Measurements from ENCODE around the gene AHRR.

Gene AHRR

DNA sequence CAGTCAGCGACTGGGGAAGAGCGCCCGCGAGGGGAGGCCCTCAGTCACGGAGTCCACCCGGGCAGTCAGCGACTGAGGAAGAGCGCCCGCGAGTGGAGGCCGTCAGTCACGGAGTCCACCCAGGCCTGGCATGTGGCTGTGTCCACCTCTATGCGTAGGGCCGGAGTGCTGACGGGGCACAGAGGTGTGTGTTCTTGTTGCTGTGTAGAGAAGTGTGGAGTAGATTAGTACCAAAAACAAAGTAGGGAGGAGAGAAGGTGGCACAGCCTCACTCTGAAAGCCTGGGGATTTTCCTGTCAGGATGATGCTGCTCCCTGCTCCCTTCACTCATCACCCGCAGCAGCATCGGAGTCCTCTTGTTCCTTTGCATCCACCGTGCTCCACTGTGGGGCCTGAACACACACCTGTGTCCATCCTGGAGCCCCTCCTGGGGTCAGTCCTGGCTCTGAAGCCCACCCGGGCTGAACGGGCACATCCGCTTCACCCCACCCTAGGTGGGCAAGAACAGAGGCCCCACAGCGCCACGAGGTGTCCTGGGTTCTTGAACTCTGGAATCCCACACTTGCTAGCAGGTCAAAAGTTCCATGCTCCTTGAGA, 37.9 kb downstream of the AHRR start:
- no peak overlapping the region for H2AFZ ChIP-seq (ENCODE audit: insufficient read depth, low read length, poor library complexity)
- H2BK12ac ChIP-seq (ENCODE audit: low read length): no peak overlapping the region
- H4K8ac ChIP-seq (ENCODE audit: low read depth, low read length): no peak overlapping the region
- H3K36me3 ChIP-seq (ENCODE audit: control insufficient read depth in 1 of 2, insufficient read depth in 2 of 2, low read length in 2 of 2): no peaks in the 10 kb centered on the region
- no peaks in the 10 kb centered on the region for H3K9me3 ChIP-seq (ENCODE audit: insufficient read depth, low read depth, low read length)
- H3K27ac ChIP-seq (ENCODE audit: low read depth, low read length): no peak overlapping the region
- H3K23ac ChIP-seq (ENCODE audit: low read length): no peak overlapping the region
- no peaks in the 10 kb centered on the region for H3K27me3 ChIP-seq (ENCODE audit: insufficient read depth, low read length)
- no peak overlapping the region for H4K12ac ChIP-seq (ENCODE audit: low read depth, low read length)
- H3K4ac ChIP-seq (ENCODE audit: low read depth, low read length): no peak overlapping the region
- H3K79me1 ChIP-seq (ENCODE audit: low read length): no peaks in the 10 kb centered on the region
- DNase-seq: no peak
- H3K79me2 ChIP-seq (ENCODE audit: control insufficient read depth, insufficient read depth, low read length, poor library complexity): no peaks in the 10 kb centered on the region
- H3K4me3 ChIP-seq (ENCODE audit: low read depth, low read length): no peak overlapping the region
- H2AK5ac ChIP-seq (ENCODE audit: low read length): no peak overlapping the region
- H3K4me1 ChIP-seq (ENCODE audit: control insufficient read depth in 1 of 2, insufficient read depth in 2 of 2, low read length in 2 of 2): no peaks in the 10 kb centered on the region
- H3K9ac ChIP-seq (ENCODE audit: low read length): peak overlapping the region; percentile 53
- no peak overlapping the region for H2BK120ac ChIP-seq (ENCODE audit: insufficient read depth, low read length, poor library complexity)
- no peak overlapping the region for H3K14ac ChIP-seq (ENCODE audit: low read length)
- no peak overlapping the region for H4K91ac ChIP-seq (ENCODE audit: low read depth, low read length)
- H3K18ac ChIP-seq (ENCODE audit: low read length): no peak overlapping the region
- no peak overlapping the region for H2BK5ac ChIP-seq (ENCODE audit: low read depth, low read length, poor library complexity)
- no CpG with 5 or more reads among the region's 23 CpGs for WGBS (ENCODE audit: extremely low coverage, insufficient coverage, insufficient read length)
- no peak overlapping the region for H3K4me2 ChIP-seq (ENCODE audit: low read length)

GRCh38 chr5:360257-361027, 38.9 kb downstream of the AHRR start:
- no peak overlapping the region for H2BK120ac ChIP-seq (ENCODE audit: insufficient read depth, low read length, poor library complexity)
- peak in 1 of 2 donors; percentile 25 for DNase-seq
- no peaks in the 10 kb centered on the region for H3K27me3 ChIP-seq (ENCODE audit: insufficient read depth, low read length)
- H4K91ac ChIP-seq (ENCODE audit: low read depth, low read length): no peak overlapping the region
- H3K79me2 ChIP-seq (ENCODE audit: control insufficient read depth, insufficient read depth, low read length, poor library complexity): no peaks in the 10 kb centered on the region
- H2BK5ac ChIP-seq (ENCODE audit: low read depth, low read length, poor library complexity): no peak overlapping the region
- H3K79me1 ChIP-seq (ENCODE audit: low read length): no peaks in the 10 kb centered on the region
- H3K4me1 ChIP-seq (ENCODE audit: control insufficient read depth in 1 of 2, insufficient read depth in 2 of 2, low read length in 2 of 2): no peaks in the 10 kb centered on the region
- H3K18ac ChIP-seq (ENCODE audit: low read length): no peak overlapping the region
- no peak overlapping the region for H3K4ac ChIP-seq (ENCODE audit: low read depth, low read length)
- H3K36me3 ChIP-seq (ENCODE audit: control insufficient read depth in 1 of 2, insufficient read depth in 2 of 2, low read length in 2 of 2): no peaks in the 10 kb centered on the region
- no peak overlapping the region for H3K23ac ChIP-seq (ENCODE audit: low read length)
- no peak overlapping the region for H2BK12ac ChIP-seq (ENCODE audit: low read length)
- no peak overlapping the region for H3K4me2 ChIP-seq (ENCODE audit: low read length)
- no peak overlapping the region for H3K14ac ChIP-seq (ENCODE audit: low read length)
- no peak overlapping the region for H2AK5ac ChIP-seq (ENCODE audit: low read length)
- no peak overlapping the region for H4K12ac ChIP-seq (ENCODE audit: low read depth, low read length)
- no peak overlapping the region for H3K27ac ChIP-seq (ENCODE audit: low read depth, low read length)
- H3K9ac ChIP-seq (ENCODE audit: low read length): no peak overlapping the region
- no peak overlapping the region for H2AFZ ChIP-seq (ENCODE audit: insufficient read depth, low read length, poor library complexity)
- H3K4me3 ChIP-seq (ENCODE audit: low read depth, low read length): no peak overlapping the region
- no peak overlapping the region for H4K8ac ChIP-seq (ENCODE audit: low read depth, low read length)
- WGBS (ENCODE audit: extremely low coverage, insufficient coverage, insufficient read length): no CpG with 5 or more reads among the region's 14 CpGs
- no peaks in the 10 kb centered on the region for H3K9me3 ChIP-seq (ENCODE audit: insufficient read depth, low read depth, low read length)

DNA sequence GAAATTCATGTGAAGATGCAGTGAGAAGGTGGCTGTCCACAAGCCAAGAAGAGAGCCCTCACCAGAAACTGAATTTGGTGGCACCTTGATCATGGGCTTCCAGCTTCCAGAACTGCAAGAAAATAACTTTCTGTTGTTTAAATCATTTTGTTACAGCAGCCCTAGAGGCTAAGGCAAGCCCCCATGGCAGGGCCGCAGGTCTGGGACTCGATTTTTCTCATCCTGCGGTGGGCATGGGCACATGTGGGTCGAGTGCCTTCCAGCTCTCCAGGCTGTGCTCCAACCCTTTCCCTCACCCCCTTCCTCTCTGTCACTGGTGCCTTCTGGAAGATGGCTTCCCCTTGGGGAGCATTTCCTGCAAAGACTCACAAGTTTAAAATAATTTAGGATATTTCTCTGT, 40.7 kb downstream of the AHRR start:
- Histone ChIP-seq H3K4me1 (ENCODE audit: control insufficient read depth in 1 of 2, insufficient read depth in 2 of 2, low read length in 2 of 2) (no peaks in the 10 kb centered on the region), H3K27me3 (ENCODE audit: insufficient read depth, low read length) (no peaks in the 10 kb centered on the region), H3K27ac (ENCODE audit: low read depth, low read length) (no peak overlapping the region)

GRCh38 chr5:362978-363765, 41.7 kb downstream of the AHRR start:
- Histone ChIP-seq H4K91ac (ENCODE audit: low read depth, low read length) (no peak overlapping the region), H3K79me1 (ENCODE audit: low read length) (no peaks in the 10 kb centered on the region), H2BK5ac (ENCODE audit: low read depth, low read length, poor library complexity) (no peak overlapping the region), H3K9ac (ENCODE audit: low read length) (no peak overlapping the region), H3K27ac (ENCODE audit: low read depth, low read length) (no peak overlapping the region), H2BK12ac (ENCODE audit: low read length) (no peak overlapping the region), H3K4ac (ENCODE audit: low read depth, low read length) (no peak overlapping the region), H3K4me2 (ENCODE audit: low read length) (no peak overlapping the region), H2AK5ac (ENCODE audit: low read length) (no peak overlapping the region), H3K4me1 (ENCODE audit: control insufficient read depth in 1 of 2, insufficient read depth in 2 of 2, low read length in 2 of 2) (no peaks in the 10 kb centered on the region), H3K18ac (ENCODE audit: low read length) (no peak overlapping the region), H3K23ac (ENCODE audit: low read length) (no peak overlapping the region), H2BK120ac (ENCODE audit: insufficient read depth, low read length, poor library complexity) (no peak overlapping the region), H3K79me2 (ENCODE audit: control insufficient read depth, insufficient read depth, low read length, poor library complexity) (no peaks in the 10 kb centered on the region), H2AFZ (ENCODE audit: insufficient read depth, low read length, poor library complexity) (no peak overlapping the region), H3K36me3 (ENCODE audit: control insufficient read depth in 1 of 2, insufficient read depth in 2 of 2, low read length in 2 of 2) (no peaks in the 10 kb centered on the region), H3K27me3 (ENCODE audit: insufficient read depth, low read length) (no peaks in the 10 kb centered on the region), H3K4me3 (ENCODE audit: low read depth, low read length) (no peak overlapping the region), H4K12ac (ENCODE audit: low read depth, low read length) (no peak overlapping the region), H3K14ac (ENCODE audit: low read length) (no peak overlapping the region), H4K8ac (ENCODE audit: low read depth, low read length) (no peak overlapping the region), H3K9me3 (ENCODE audit: insufficient read depth, low read depth, low read length) (no peaks in the 10 kb centered on the region)
- no peak for DNase-seq
- WGBS (ENCODE audit: extremely low coverage, insufficient coverage, insufficient read length): no CpG with 5 or more reads among the region's 3 CpGs

More for the DNA sequence above, 40.7 kb downstream of the AHRR start:
- no peak overlapping the region for H3K4me2 ChIP-seq (ENCODE audit: low read length)
- no peak overlapping the region for H4K91ac ChIP-seq (ENCODE audit: low read depth, low read length)
- no peak overlapping the region for H3K4me3 ChIP-seq (ENCODE audit: low read depth, low read length)
- no CpG with 5 or more reads among the region's 4 CpGs for WGBS (ENCODE audit: extremely low coverage, insufficient coverage, insufficient read length)
- H3K9ac ChIP-seq (ENCODE audit: low read length): no peak overlapping the region
- H3K23ac ChIP-seq (ENCODE audit: low read length): no peak overlapping the region
- H3K79me1 ChIP-seq (ENCODE audit: low read length): no peaks in the 10 kb centered on the region
- H4K8ac ChIP-seq (ENCODE audit: low read depth, low read length): no peak overlapping the region
- no peak overlapping the region for H2AK5ac ChIP-seq (ENCODE audit: low read length)
- no peak overlapping the region for H2BK5ac ChIP-seq (ENCODE audit: low read depth, low read length, poor library complexity)
- no peak overlapping the region for H2BK120ac ChIP-seq (ENCODE audit: insufficient read depth, low read length, poor library complexity)
- H2AFZ ChIP-seq (ENCODE audit: insufficient read depth, low read length, poor library complexity): no peak overlapping the region
- H3K4ac ChIP-seq (ENCODE audit: low read depth, low read length): no peak overlapping the region
- H3K9me3 ChIP-seq (ENCODE audit: insufficient read depth, low read depth, low read length): no peaks in the 10 kb centered on the region
- no peaks in the 10 kb centered on the region for H3K36me3 ChIP-seq (ENCODE audit: control insufficient read depth in 1 of 2, insufficient read depth in 2 of 2, low read length in 2 of 2)
- no peak overlapping the region for H2BK12ac ChIP-seq (ENCODE audit: low read length)
- no peaks in the 10 kb centered on the region for H3K79me2 ChIP-seq (ENCODE audit: control insufficient read depth, insufficient read depth, low read length, poor library complexity)
- H4K12ac ChIP-seq (ENCODE audit: low read depth, low read length): no peak overlapping the region
- DNase-seq: no peak
- H3K18ac ChIP-seq (ENCODE audit: low read length): no peak overlapping the region
- no peak overlapping the region for H3K14ac ChIP-seq (ENCODE audit: low read length)
